AG10803 (cell line): ENCODE measurements around the gene CDK11B.
"Not testable (repeated sequence)": the region's sequence is repeated elsewhere in the genome, so short reads cannot be mapped to it uniquely, and the experiment has no call there.

Source experiments
- DNase-seq: peaks from one replicate; pipeline ENCODE4 v3.0.0; 2010; ENCODE audit warnings: low read depth
- H3K4me3 ChIP-seq: 2 replicates; pipeline ENCODE4 v1.5.1; 2011; ENCODE audit warnings: mild to moderate bottlenecking, low read length, control low read depth
- CTCF ChIP-seq: conservative IDR thresholded peaks from 2 replicates; pipeline ENCODE4 v1.5.1; 2011; ENCODE audit warnings: mild to moderate bottlenecking, low read length, control low read depth, inconsistent platforms

CDK11B gene

GRCh38 chr1:1636621-1637478, 22.0 kb downstream of the CDK11B start:
- H3K4me3 ChIP-seq, DNase-seq: not testable (repeated sequence)

GRCh38 chr1:1634613-1635012, 24.2 kb downstream of the CDK11B start:
- not testable (repeated sequence) for DNase-seq, H3K4me3 ChIP-seq

GRCh38 chr1:1633409-1633808, 25.4 kb downstream of the CDK11B start:
- not testable (repeated sequence) for DNase-seq

GRCh38 chr1:1631782-1632420, 26.9 kb downstream of the CDK11B start, which contains the start of gene MMP23B:
Gene MMP23B, plus strand, starts transcription at chr1:1632173. Its CDS starts 46 bp downstream, at chr1:1632219.
- H3K4me3 ChIP-seq, result no peak within 1 kb of the TSS
- no peak for DNase-seq
- TF ChIP-seq CTCF, result no peak

More at GRCh38 chr1:1633409-1633808, 25.4 kb downstream of the CDK11B start:
- not testable (repeated sequence) for H3K4me3 ChIP-seq

GRCh38 chr1:1630965-1631781, 27.6 kb downstream of the CDK11B start:
- DNase-seq, result peak; percentile 17

GRCh38 chr1:1630191-1630964, 28.4 kb downstream of the CDK11B start:
- H3K4me3 ChIP-seq, result no peak overlapping the region
- DNase-seq, result peak; percentile 43
- TF ChIP-seq CTCF, result no peak

More at GRCh38 chr1:1630965-1631781, 27.6 kb downstream of the CDK11B start:
- no peak overlapping the region for H3K4me3 ChIP-seq
- no peak for TF ChIP-seq CTCF

GRCh38 chr1:1629430-1630190, 29.2 kb downstream of the CDK11B start:
- DNase-seq, result no peak
- H3K4me3 ChIP-seq, result no peak overlapping the region
- TF ChIP-seq CTCF, result no peak
